Measurements from ENCODE around the gene TATDN3. TPM values are rescaled to one million over a fixed set of nuclear protein-coding genes. Genes with fewer than 3 reads are reported as not detected.

The TATDN3 gene
- total RNA-seq, 1 experiment from 2014 or later: 16.3 TPM

GRCh38 chr1:212825798-212826452, 34.2 kb downstream of the TATDN3 start:
- peak; percentile 92 for TF ChIP-seq CBX3 (IDR thresholded peaks at IDR 0.05; ENCODE audit: low read depth)
- TF ChIP-seq FOSL1 (IDR thresholded peaks at IDR 0.05; ENCODE audit: low read depth): no peak
- H3K4me1 ChIP-seq (ENCODE audit: control insufficient read depth in 1 of 2, insufficient read depth in 2 of 2, low read length in 2 of 2): no peaks in the 10 kb centered on the region
- H3K79me2 ChIP-seq (ENCODE audit: insufficient read depth, low read length): no peaks in the 10 kb centered on the region
- no peak overlapping the region for H3K4me2 ChIP-seq (ENCODE audit: low read length)
- no TSS peak for BruUV-seq (replicated peaks)
- H2AFZ ChIP-seq (ENCODE audit: low read depth, low read length, poor library complexity, severe bottlenecking): no peak overlapping the region
- intact Hi-C loops (cut with micrococcal nuclease): no loop called here
- H4K20me1 ChIP-seq (ENCODE audit: insufficient read depth): no peaks in the 10 kb centered on the region
- no peaks in the 10 kb centered on the region for H3K36me3 ChIP-seq (ENCODE audit: control insufficient read depth in 1 of 2, insufficient read depth in 2 of 2, low read length in 2 of 2)
- H3K9ac ChIP-seq (ENCODE audit: low read length): no peak overlapping the region
- no peak for DNase-seq (ENCODE audit: low read depth, low spot score)
- no peak for ATAC-seq
- H3K9me2 ChIP-seq (ENCODE audit: insufficient read depth): no peaks in the 10 kb centered on the region
- no peaks in the 10 kb centered on the region for H3K27me3 ChIP-seq (ENCODE audit: insufficient read depth, low read length)
- ChIA-PET CTCF (no interaction called here), POLR2A (no interaction called here), RAD21 (ENCODE audit: low non-redundant PET in 1 of 2, low total read pairs in 2 of 2, uncharacterized antibody in 2 of 2, unreplicated experiment in 2 of 2) (no interaction called here)
- no peak overlapping the region for H3K27ac ChIP-seq (ENCODE audit: low read depth, low read length)
- no peak overlapping the region for H3K4me3 ChIP-seq (replicated peaks in 1 of 2; ENCODE audit: low read depth in 1 of 2, low read length in 2 of 2)
- peaks cover 7 to 11% of the 10 kb centered on the region in 2 experiments; a peak in 2 of 4 replicates for H3K9me3 ChIP-seq (ENCODE audit: control insufficient read depth in 1 of 2, insufficient read depth in 1 of 2, low read depth in 1 of 2, low read length in 2 of 2)

GRCh38 chr1:212827171-212827776, 35.6 kb downstream of the TATDN3 start:
- ATAC-seq (no peak), DNase-seq (ENCODE audit: low read depth, low spot score) (no peak)
- ChIA-PET RAD21 (ENCODE audit: low non-redundant PET in 1 of 2, low total read pairs in 2 of 2, uncharacterized antibody in 2 of 2, unreplicated experiment in 2 of 2) (no interaction called here), CTCF (interaction anchor here (1.1 kb wide), 1 partner anchor 12 kb away, joined by 3 read pairs; no protein-coding TSS in a partner anchor), POLR2A (no interaction called here)
- Histone ChIP-seq H3K27me3 (ENCODE audit: insufficient read depth, low read length) (no peaks in the 10 kb centered on the region), H3K27ac (ENCODE audit: low read depth, low read length) (no peak overlapping the region), H3K4me3 (replicated peaks in 1 of 2; ENCODE audit: low read depth in 1 of 2, low read length in 2 of 2) (no peak overlapping the region), H3K36me3 (ENCODE audit: control insufficient read depth in 1 of 2, insufficient read depth in 2 of 2, low read length in 2 of 2) (no peaks in the 10 kb centered on the region), H3K4me1 (ENCODE audit: control insufficient read depth in 1 of 2, insufficient read depth in 2 of 2, low read length in 2 of 2) (no peaks in the 10 kb centered on the region), H3K4me2 (ENCODE audit: low read length) (no peak overlapping the region), H3K79me2 (ENCODE audit: insufficient read depth, low read length) (no peaks in the 10 kb centered on the region), H2AFZ (ENCODE audit: low read depth, low read length, poor library complexity, severe bottlenecking) (no peak overlapping the region), H3K9me2 (ENCODE audit: insufficient read depth) (no peaks in the 10 kb centered on the region), H3K9ac (ENCODE audit: low read length) (no peak overlapping the region), H3K9me3 (ENCODE audit: control insufficient read depth in 1 of 2, insufficient read depth in 1 of 2, low read depth in 1 of 2, low read length in 2 of 2) (peaks cover 7 to 11% of the 10 kb centered on the region in 2 experiments; a peak in 2 of 4 replicates), H4K20me1 (ENCODE audit: insufficient read depth) (no peaks in the 10 kb centered on the region)
- BruUV-seq (replicated peaks): no TSS peak
- no peak for TF ChIP-seq CTCF (IDR thresholded peaks at IDR 0.05 in 2 of 3, conservative IDR thresholded peaks at IDR 0.05 in 1 of 3; ENCODE audit: borderline replicate concordance in 1 of 3, insufficient read depth in 1 of 3, low read depth in 2 of 3, low read length in 2 of 3)
- TF ChIP-seq POLR2A (IDR thresholded peaks at IDR 0.05; ENCODE audit: borderline replicate concordance, extremely low read depth, insufficient read depth, insufficient read length): no peak
- TF ChIP-seq YY1 (IDR thresholded peaks at IDR 0.05; ENCODE audit: extremely low read depth, insufficient replicate concordance, low read depth, low read length): no peak
- no peak for TF ChIP-seq EZH2 (IDR thresholded peaks at IDR 0.05)
- TF ChIP-seq SIN3A (IDR thresholded peaks at IDR 0.05; ENCODE audit: low read depth): no peak
- no peak for TF ChIP-seq ZFX (IDR thresholded peaks at IDR 0.05)
- TF ChIP-seq REST (IDR thresholded peaks at IDR 0.05; ENCODE audit: low read depth): no peak
- intact Hi-C loops (cut with micrococcal nuclease): no loop called here
